HT-29 (cell line): ENCODE results near the gene OSGEP. TPM values are rescaled to one million over a fixed set of nuclear protein-coding genes. Genes with fewer than 3 reads are reported as not detected.
A peak's percentile ranks its signal among the peaks of the same experiment; 100 is the strongest.
"Not testable (repeated sequence)": the region's sequence is repeated elsewhere in the genome, so short reads cannot be mapped to it uniquely, and the experiment has no call there.

Experiments used
- DNase-seq: peaks from one replicate; pipeline ENCODE4 v3.0.0-alpha.2; 2015; ENCODE audit warnings: low spot score
- total RNA-seq: library from RNA; depleted of rRNA; stranded (reverse); fragments of >200 nt; shearing (Covaris generic); gene quantifications from 2 replicates; pipeline ENCODE4 v1.2.3, GENCODE V29; 2014

OSGEP gene
- total RNA-seq, 1 experiment from 2014 or later: 44.5 TPM

- DNase-seq: peak; percentile 60
Measured at GRCh38 chr14:20469890-20470602, 15.4 kb upstream of the OSGEP start.

GRCh38 chr14:20469242-20469889 is 14.8 kb upstream of the OSGEP start, which contains the start of gene PNP:
Gene PNP (plus strand): TSS chr14:20469406. CDS start chr14:20469525, 119 bp downstream.
- peak; percentile 90 for DNase-seq

- no peak for DNase-seq
Measured at GRCh38 chr14:20468764-20469241, 14.2 kb upstream of the OSGEP start.

- DNase-seq: peak; percentile 95
Measured at GRCh38 chr14:20461225-20462141, 6.9 kb upstream of the OSGEP start, which contains the start of gene PIP4P1. Gene PIP4P1 (minus strand): TSS chr14:20461434. CDS start chr14:20461325, 109 bp downstream.

GRCh38 chr14:20460458-20461224 is 6.0 kb upstream of the OSGEP start:
- DNase-seq: peak; percentile 32

GRCh38 chr14:20458031-20458789 is 3.6 kb upstream of the OSGEP start:
- no peak for DNase-seq

GRCh38 chr14:20456971-20457370 is 2.4 kb upstream of the OSGEP start:
- DNase-seq: no peak

GRCh38 chr14:20455355-20456300 is 1.0 kb upstream of the OSGEP start:
- no peak for DNase-seq

GRCh38 chr14:20452831-20453230 is 1.8 kb downstream of the OSGEP start:
- DNase-seq: not testable (repeated sequence)

- no peak for DNase-seq
Measured at GRCh38 chr14:20446889-20447288, 7.7 kb downstream of the OSGEP start.

GRCh38 chr14:20443650-20444049 is 11.0 kb downstream of the OSGEP start:
- DNase-seq: not testable (repeated sequence)

GRCh38 chr14:20441461-20441860 is 13.2 kb downstream of the OSGEP start:
- DNase-seq: no peak

- no peak for DNase-seq
Measured at GRCh38 chr14:20440882-20441281, 13.7 kb downstream of the OSGEP start.

- no peak for DNase-seq
Measured at GRCh38 chr14:20440465-20440864, 14.1 kb downstream of the OSGEP start.

- no peak for DNase-seq
Measured at GRCh38 chr14:20438664-20439063, 15.9 kb downstream of the OSGEP start.

- no peak for DNase-seq
Measured at GRCh38 chr14:20436363-20436755, 18.3 kb downstream of the OSGEP start.

GRCh38 chr14:20435582-20436362 is 18.8 kb downstream of the OSGEP start, which contains the start of gene KLHL33:
Gene KLHL33 (minus strand): TSS chr14:20436166. CDS start chr14:20435811, 355 bp downstream.
- no peak for DNase-seq
